GM12878 (cell line): ENCODE measurements around the gene SMAP1. TPM values are rescaled to one million over a fixed set of nuclear protein-coding genes. Genes with fewer than 3 reads are reported as not detected.
A peak's percentile ranks its signal among the peaks of the same experiment; 100 is the strongest.

Experiments
- ATAC-seq: fragments of 200-7000 bp; cut with Tn5 transposase; 3 replicates; pipeline ENCODE4 v1.9.1; 2020; ENCODE audit warnings: mild to moderate bottlenecking, moderate library complexity
- BruUV-seq: library from RNA; stranded (reverse); fragments of 400-500 nt; replicated peaks from 2 replicates; lab custom pipeline; 2021; lab: Mats Ljungman, UMichigan
- CTCF ChIA-PET: fragments of 300-600 bp; sonication (Branson Sonifier 250); formaldehyde crosslinking; extraction: SDS; loops from one replicate; lab custom pipeline; 2021; ENCODE audit warnings: inconsistent platforms; lab: Yijun Ruan, JAX
- POLR2A ChIA-PET: fragments of 350-600 bp; formaldehyde crosslinking; extraction: SDS; loops from one replicate; lab custom pipeline; 2021; ENCODE audit warnings: inconsistent platforms; lab: Charles Lee
- RAD21 ChIA-PET: fragments of 300-600 bp; sonication (Branson Sonifier 250); formaldehyde crosslinking; loops from one replicate; lab custom pipeline; 2023; ENCODE audit warnings: antibody characterized with exemption; ENCODE audit not compliant: unreplicated experiment; lab: Charles Lee
- SMC1A ChIA-PET: fragments of 300-600 bp; sonication (Branson Sonifier 250); formaldehyde crosslinking; loops from one replicate; lab custom pipeline; 2023; ENCODE audit not compliant: unreplicated experiment, uncharacterized antibody; lab: Charles Lee
- DNase-seq: peaks from one replicate; pipeline ENCODE4 v3.0.0-alpha.2; 2011; ENCODE audit warnings: low read depth, low spot score
- FAIRE-seq: peaks from 3 replicates; lab custom pipeline; 2011; peaks lifted over from hg19 to GRCh38; lab: Jason Lieb, UNC
- H2AFZ ChIP-seq: 2 replicates; pipeline ENCODE4 v1.6.0; 2011; ENCODE audit warnings: low read depth, low read length, control low read depth; ENCODE audit not compliant: control insufficient read depth
- H3K27ac ChIP-seq: 2 replicates; pipeline ENCODE4 v1.5.1; 2011; ENCODE audit warnings: control low read depth; ENCODE audit not compliant: control insufficient read depth, insufficient read depth
- H3K27me3 ChIP-seq, 2 experiments: replicated peaks in 1 of 2; 2 replicates each; pipeline versions ENCODE4 v1.6.0 to v1.6.1; 2011; ENCODE audit warnings: low read length in 1 of 2; ENCODE audit not compliant: control insufficient read depth in 2 of 2, insufficient read depth in 2 of 2
- H3K36me3 ChIP-seq, 2 experiments: 2 replicates each; pipeline ENCODE4 v1.5.1; 2011; ENCODE audit warnings: low read length in 1 of 2; ENCODE audit not compliant: control insufficient read depth in 2 of 2, insufficient read depth in 2 of 2
- H3K4me1 ChIP-seq: 2 replicates; pipeline ENCODE4 v1.6.1; 2011; ENCODE audit warnings: mild to moderate bottlenecking, low read length, moderate library complexity, mixed read lengths; ENCODE audit not compliant: control insufficient read depth, insufficient read depth
- H3K4me2 ChIP-seq: 2 replicates; pipeline ENCODE4 v1.6.0; 2011; ENCODE audit warnings: control low read depth; ENCODE audit not compliant: control insufficient read depth, insufficient read depth
- H3K4me3 ChIP-seq: fragments of 200-600 bp; sonication (generic); 2 replicates; pipeline ENCODE4 v1.5.1; 2016
- H3K79me2 ChIP-seq: 2 replicates; pipeline ENCODE4 v1.6.0; 2011; ENCODE audit warnings: low read length; ENCODE audit not compliant: control insufficient read depth, insufficient read depth
- H3K9ac ChIP-seq: 2 replicates; pipeline ENCODE4 v1.8.0; 2011; ENCODE audit warnings: low read length, control low read depth, mixed read lengths; ENCODE audit not compliant: control insufficient read depth, insufficient read depth
- H3K9me3 ChIP-seq: replicated peaks from 3 replicates; pipeline ENCODE4 v1.5.1; 2011; ENCODE audit warnings: mild to moderate bottlenecking, low read length; ENCODE audit not compliant: control insufficient read depth, insufficient read depth
- H4K20me1 ChIP-seq: 2 replicates; pipeline ENCODE4 v1.6.0; 2011; ENCODE audit not compliant: control insufficient read depth, insufficient read depth
- HDGF ChIP-seq: fragments of 450-650 bp; IDR thresholded peaks from 2 replicates; pipeline ENCODE4 v1.6.1; 2016; ENCODE audit warnings: antibody characterized with exemption
- RAD21 ChIP-seq: IDR thresholded peaks from 2 replicates; pipeline ENCODE4 v1.6.1; 2011; ENCODE audit warnings: mild to moderate bottlenecking, low read depth, low read length, moderate library complexity; ENCODE audit not compliant: insufficient read depth
- RUNX3 ChIP-seq: IDR thresholded peaks from 2 replicates; pipeline ENCODE4 v1.6.1; 2012; ENCODE audit warnings: low read length, inconsistent platforms
- SMC3 ChIP-seq: IDR thresholded peaks from 2 replicates; pipeline ENCODE4 v1.6.1; 2011; ENCODE audit warnings: low read length, improper control_type of control experiment, borderline replicate concordance
- WGBS: methylation state at CpG from one replicate; pipeline ENCODE4 v1.1.6; 2016; ENCODE audit warnings: low lambda C conversion rate; ENCODE audit not compliant: insufficient replicate concordance, insufficient coverage; ENCODE audit errors: missing lambda C conversion rate; 5-methylcytosine and 5-hydroxymethylcytosine counted together
- in situ Hi-C: fragments of 300-500 bp; cut with MboI; formaldehyde crosslinking; loops from 9 replicates; pipeline ENCODE4 v1.14.3; 2018; ENCODE audit warnings: mixed read lengths
- intact Hi-C: fragments of 100-400 bp; cut with micrococcal nuclease; formaldehyde crosslinking; loops from one replicate; pipeline ENCODE4 v1.14.2; 2022; ENCODE audit not compliant: unreplicated experiment
- polyA plus RNA-seq, 11 experiments: library from polyadenylated mRNA; depleted of rRNA in 4 of 11; unstranded in 6 of 11; stranded (reverse) in 5 of 11; fragments of >200 nt; fragmentation: Nextera tagmentation in 4 of 11; fragmentation: Illumina TruSeq in 1 of 11; extraction: Ambion mirVana in 4 of 11; extraction: Trizol in 1 of 11; gene quantifications; 1 replicate in 1 of 11; 2 replicates in 10 of 11; pipeline versions ENCODE4 v1.2.1 to v1.2.3, GENCODE V29; 2011 to 2016; ENCODE audit warnings: inconsistent platforms in 2 of 11, missing spikeins in 2 of 11, low read depth in 1 of 11
- total RNA-seq, 4 experiments: library from RNA; depleted of rRNA in 3 of 4; stranded (reverse); fragments of >200 nt in 3 of 4; fragmentation: Illumina TruSeq in 1 of 4; extraction: Trizol in 1 of 4; gene quantifications; 2 replicates each; pipeline versions ENCODE4 v1.2.1 to v1.2.3, GENCODE V29; 2013 to 2021
- TF ChIP-seq, protein P1 (sequence below), 3 experiments: IDR thresholded peaks in 2 of 3; conservative IDR thresholded peaks in 1 of 3; 2 replicates each; pipeline ENCODE4 v1.5.1; 2011; ENCODE audit warnings: low read depth in 3 of 3, low read length in 3 of 3, mild to moderate bottlenecking in 3 of 3, control low read depth in 2 of 3, moderate library complexity in 2 of 3, inconsistent platforms in 1 of 3, mixed read lengths in 1 of 3; ENCODE audit not compliant: control insufficient read depth in 2 of 3, insufficient read depth in 1 of 3; ENCODE audit errors: extremely low read depth in 1 of 3
- TF ChIP-seq, protein P2 (sequence below): fragments of 450-650 bp; IDR thresholded peaks from 2 replicates; pipeline ENCODE4 v1.6.1; 2017; ENCODE audit warnings: antibody characterized with exemption, mild to moderate bottlenecking, moderate library complexity

Gene SMAP1
- total and polyA plus RNA-seq, 10 of the 15 experiments (the other 5 are each of a cell fraction or from before 2014, with no cell fraction given): 13.7 to 33.9 (median 25.3) TPM

DNA sequence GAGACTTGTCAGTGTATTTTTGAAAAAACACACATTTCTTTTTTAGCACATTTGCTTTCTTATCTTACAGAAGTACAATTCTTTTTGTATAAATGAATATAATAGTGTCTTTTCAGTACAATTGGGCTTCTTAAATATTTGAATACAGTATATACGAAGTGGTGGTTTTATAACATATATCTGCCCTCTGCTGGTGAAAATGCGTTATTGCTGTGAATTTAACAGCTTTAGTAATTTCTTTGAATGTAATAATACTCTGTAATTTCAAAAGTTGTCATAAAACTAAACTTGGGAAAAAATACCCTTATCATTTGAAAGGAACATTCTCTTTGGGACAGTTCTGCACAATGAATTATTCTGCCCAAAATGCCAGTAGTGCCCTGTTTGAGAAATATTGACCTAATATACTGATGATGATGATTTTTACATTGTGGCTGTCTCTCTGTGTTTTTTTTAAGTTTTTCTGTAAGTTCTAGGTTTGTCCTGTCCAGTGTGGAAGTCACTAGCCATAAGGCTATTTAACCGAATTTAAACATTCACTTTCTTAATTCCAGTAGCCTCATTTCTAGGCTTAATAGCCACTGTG is 19.0 kb downstream of the SMAP1 start:
- in situ Hi-C loops: no loop called here
- CTCF ChIA-PET: interaction anchor here (0.6 to 5.8 kb wide), 42 partner anchors 9 to 466 kb away, joined by 3 to 163 read pairs (median 5); partner anchors contain the start of genes FAM135A, SDHAF4 and SMAP1
- intact Hi-C loops: loop anchor here (1.0 to 5.0 kb wide), 4 partner anchors 18 to 374 kb away; no protein-coding TSS in a partner anchor
- TF ChIP-seq, protein P1, sequence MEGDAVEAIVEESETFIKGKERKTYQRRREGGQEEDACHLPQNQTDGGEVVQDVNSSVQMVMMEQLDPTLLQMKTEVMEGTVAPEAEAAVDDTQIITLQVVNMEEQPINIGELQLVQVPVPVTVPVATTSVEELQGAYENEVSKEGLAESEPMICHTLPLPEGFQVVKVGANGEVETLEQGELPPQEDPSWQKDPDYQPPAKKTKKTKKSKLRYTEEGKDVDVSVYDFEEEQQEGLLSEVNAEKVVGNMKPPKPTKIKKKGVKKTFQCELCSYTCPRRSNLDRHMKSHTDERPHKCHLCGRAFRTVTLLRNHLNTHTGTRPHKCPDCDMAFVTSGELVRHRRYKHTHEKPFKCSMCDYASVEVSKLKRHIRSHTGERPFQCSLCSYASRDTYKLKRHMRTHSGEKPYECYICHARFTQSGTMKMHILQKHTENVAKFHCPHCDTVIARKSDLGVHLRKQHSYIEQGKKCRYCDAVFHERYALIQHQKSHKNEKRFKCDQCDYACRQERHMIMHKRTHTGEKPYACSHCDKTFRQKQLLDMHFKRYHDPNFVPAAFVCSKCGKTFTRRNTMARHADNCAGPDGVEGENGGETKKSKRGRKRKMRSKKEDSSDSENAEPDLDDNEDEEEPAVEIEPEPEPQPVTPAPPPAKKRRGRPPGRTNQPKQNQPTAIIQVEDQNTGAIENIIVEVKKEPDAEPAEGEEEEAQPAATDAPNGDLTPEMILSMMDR (IDR thresholded peaks at IDR 0.05 in 2 of 3, conservative IDR thresholded peaks at IDR 0.05 in 1 of 3; ENCODE audit: control insufficient read depth in 2 of 3, extremely low read depth in 1 of 3, insufficient read depth in 1 of 3, low read depth in 3 of 3, low read length in 3 of 3): peak; percentile 33 to 66 (median 60); a peak in 5 of 6 replicates
- TF ChIP-seq RUNX3 (peak; percentile 38; the same call in 1 of the 2 replicates), RAD21 (peak; percentile 63), SMC3 (peak; percentile 83; the same call in 1 of the 2 replicates), HDGF (no peak)
- TF ChIP-seq, protein P2, sequence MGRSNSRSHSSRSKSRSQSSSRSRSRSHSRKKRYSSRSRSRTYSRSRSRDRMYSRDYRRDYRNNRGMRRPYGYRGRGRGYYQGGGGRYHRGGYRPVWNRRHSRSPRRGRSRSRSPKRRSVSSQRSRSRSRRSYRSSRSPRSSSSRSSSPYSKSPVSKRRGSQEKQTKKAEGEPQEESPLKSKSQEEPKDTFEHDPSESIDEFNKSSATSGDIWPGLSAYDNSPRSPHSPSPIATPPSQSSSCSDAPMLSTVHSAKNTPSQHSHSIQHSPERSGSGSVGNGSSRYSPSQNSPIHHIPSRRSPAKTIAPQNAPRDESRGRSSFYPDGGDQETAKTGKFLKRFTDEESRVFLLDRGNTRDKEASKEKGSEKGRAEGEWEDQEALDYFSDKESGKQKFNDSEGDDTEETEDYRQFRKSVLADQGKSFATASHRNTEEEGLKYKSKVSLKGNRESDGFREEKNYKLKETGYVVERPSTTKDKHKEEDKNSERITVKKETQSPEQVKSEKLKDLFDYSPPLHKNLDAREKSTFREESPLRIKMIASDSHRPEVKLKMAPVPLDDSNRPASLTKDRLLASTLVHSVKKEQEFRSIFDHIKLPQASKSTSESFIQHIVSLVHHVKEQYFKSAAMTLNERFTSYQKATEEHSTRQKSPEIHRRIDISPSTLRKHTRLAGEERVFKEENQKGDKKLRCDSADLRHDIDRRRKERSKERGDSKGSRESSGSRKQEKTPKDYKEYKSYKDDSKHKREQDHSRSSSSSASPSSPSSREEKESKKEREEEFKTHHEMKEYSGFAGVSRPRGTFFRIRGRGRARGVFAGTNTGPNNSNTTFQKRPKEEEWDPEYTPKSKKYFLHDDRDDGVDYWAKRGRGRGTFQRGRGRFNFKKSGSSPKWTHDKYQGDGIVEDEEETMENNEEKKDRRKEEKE: no peak
- Histone ChIP-seq H3K9me3 (peaks cover 2% of the 10 kb centered on the region; the same call in 1 of the 3 replicates), H2AFZ (no peak overlapping the region), H3K79me2 (peaks cover 6% of the 10 kb centered on the region), H3K9ac (no peak overlapping the region), H3K4me1 (no peaks in the 10 kb centered on the region), H3K36me3 (no peaks in the 10 kb centered on the region), H3K27ac (no peak overlapping the region), H3K27me3 (no peaks in the 10 kb centered on the region), H4K20me1 (no peaks in the 10 kb centered on the region), H3K4me2 (no peak overlapping the region), H3K4me3 (no peak overlapping the region)
- RAD21 ChIA-PET: interaction anchor here (0.7 to 4.9 kb wide), 21 partner anchors 9 to 466 kb away, joined by 3 to 118 read pairs (median 6); partner anchors contain the start of genes FAM135A and SMAP1
- DNase-seq (no peak), ATAC-seq (peak; percentile 75), FAIRE-seq (no peak)
- POLR2A ChIA-PET: no interaction called here
- 1% methylated on average over 3 of the region's 3 CpGs for WGBS
- SMC1A ChIA-PET: interaction anchor here (0.6 to 8.1 kb wide), 38 partner anchors 8 to 378 kb away, joined by 3 to 94 read pairs (median 3); partner anchors contain the start of genes FAM135A, SDHAF4 and SMAP1
- BruUV-seq: no TSS peak
